Measurements from ENCODE around the gene PDGFRB.

DNA sequence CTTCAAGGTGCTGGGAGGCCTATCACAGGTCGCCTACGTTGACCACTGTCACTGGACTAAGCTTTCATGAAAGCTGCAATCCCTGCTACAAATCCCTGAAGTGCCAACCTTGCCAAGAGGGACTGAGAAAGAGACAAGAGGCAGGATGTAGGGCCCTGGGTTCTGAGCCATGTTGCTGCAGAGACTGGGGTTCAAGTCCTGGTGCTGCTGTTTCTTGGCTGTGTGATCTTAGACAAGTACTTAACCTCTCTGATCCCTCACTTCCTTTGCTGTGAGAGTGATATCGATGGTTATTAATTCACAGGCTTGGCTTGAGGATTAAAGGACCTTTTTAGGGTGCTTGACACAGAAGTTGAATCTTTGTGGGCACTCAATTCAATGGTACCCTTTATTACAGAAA lies 84.8 kb downstream of the PDGFRB start:
- TF ChIP-seq, protein P1, sequence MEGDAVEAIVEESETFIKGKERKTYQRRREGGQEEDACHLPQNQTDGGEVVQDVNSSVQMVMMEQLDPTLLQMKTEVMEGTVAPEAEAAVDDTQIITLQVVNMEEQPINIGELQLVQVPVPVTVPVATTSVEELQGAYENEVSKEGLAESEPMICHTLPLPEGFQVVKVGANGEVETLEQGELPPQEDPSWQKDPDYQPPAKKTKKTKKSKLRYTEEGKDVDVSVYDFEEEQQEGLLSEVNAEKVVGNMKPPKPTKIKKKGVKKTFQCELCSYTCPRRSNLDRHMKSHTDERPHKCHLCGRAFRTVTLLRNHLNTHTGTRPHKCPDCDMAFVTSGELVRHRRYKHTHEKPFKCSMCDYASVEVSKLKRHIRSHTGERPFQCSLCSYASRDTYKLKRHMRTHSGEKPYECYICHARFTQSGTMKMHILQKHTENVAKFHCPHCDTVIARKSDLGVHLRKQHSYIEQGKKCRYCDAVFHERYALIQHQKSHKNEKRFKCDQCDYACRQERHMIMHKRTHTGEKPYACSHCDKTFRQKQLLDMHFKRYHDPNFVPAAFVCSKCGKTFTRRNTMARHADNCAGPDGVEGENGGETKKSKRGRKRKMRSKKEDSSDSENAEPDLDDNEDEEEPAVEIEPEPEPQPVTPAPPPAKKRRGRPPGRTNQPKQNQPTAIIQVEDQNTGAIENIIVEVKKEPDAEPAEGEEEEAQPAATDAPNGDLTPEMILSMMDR (IDR thresholded peaks at IDR 0.05; ENCODE audit: low read depth, low read length, poor library complexity, severe bottlenecking): no peak
- no peak for TF ChIP-seq EZH2phosphoT487 (IDR thresholded peaks at IDR 0.05; ENCODE audit: borderline replicate concordance, low read length)
